HT1080 (cell line): Measurements from ENCODE around the gene TRIM65. TPM values are rescaled to one million over a fixed set of nuclear protein-coding genes. Genes with fewer than 3 reads are reported as not detected.
A peak's percentile ranks its signal among the peaks of the same experiment; 100 is the strongest.

Experiments used
- DNase-seq: peaks from one replicate; pipeline ENCODE4 v3.0.0-alpha.2; 2015; ENCODE audit warnings: low read depth
- polyA plus RNA-seq, 2 experiments: library from polyadenylated mRNA; depleted of rRNA; stranded (reverse); fragments of >200 nt; gene quantifications; 2 replicates each; pipeline ENCODE4 v1.2.3, GENCODE V29; 2015
- total RNA-seq: library from RNA; depleted of rRNA; stranded (reverse); fragments of >200 nt; shearing (Covaris generic); gene quantifications from 2 replicates; pipeline ENCODE4 v1.2.3, GENCODE V29; 2014; rRNA removed

Gene TRIM65, protein sequence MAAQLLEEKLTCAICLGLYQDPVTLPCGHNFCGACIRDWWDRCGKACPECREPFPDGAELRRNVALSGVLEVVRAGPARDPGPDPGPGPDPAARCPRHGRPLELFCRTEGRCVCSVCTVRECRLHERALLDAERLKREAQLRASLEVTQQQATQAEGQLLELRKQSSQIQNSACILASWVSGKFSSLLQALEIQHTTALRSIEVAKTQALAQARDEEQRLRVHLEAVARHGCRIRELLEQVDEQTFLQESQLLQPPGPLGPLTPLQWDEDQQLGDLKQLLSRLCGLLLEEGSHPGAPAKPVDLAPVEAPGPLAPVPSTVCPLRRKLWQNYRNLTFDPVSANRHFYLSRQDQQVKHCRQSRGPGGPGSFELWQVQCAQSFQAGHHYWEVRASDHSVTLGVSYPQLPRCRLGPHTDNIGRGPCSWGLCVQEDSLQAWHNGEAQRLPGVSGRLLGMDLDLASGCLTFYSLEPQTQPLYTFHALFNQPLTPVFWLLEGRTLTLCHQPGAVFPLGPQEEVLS
- total RNA-seq: 36.0 and 36.9 TPM in 2 replicates
- polyA plus RNA-seq (2015; cell fraction: cytosol; rRNA removed): 27.8 and 27.9 TPM in 2 replicates
- polyA plus RNA-seq (2015; cell fraction: nucleus; rRNA removed): 25.0 and 32.0 TPM in 2 replicates

- DNase-seq: peak; percentile 68
Observed at GRCh38 chr17:75896415-75897159, at the start of gene TRIM65. Gene TRIM65 (minus strand): TSS chr17:75896951. CDS start chr17:75896937, 14 bp downstream.

DNA sequence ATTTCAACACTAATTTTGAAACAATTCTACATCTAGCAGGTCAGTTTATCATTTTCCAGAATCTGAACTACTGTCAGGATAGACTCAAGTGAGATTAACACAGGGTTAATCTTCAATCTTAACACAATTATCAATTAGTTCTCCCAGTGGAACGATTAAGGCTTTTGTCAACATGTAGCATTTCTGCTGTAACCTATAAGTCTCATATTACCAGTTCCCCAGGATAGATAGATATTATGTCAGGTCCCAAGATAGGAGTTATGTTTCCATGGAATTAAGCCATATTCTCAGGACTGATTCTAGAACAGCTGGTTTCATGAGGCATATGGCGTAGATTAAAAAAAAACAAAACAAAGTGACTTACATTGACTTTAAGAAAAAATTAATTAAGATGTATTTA is 48.5 kb upstream of the TRIM65 start:
- no peak for DNase-seq

GRCh38 chr17:75943491-75943890 is 46.7 kb upstream of the TRIM65 start:
- DNase-seq: no peak

DNA sequence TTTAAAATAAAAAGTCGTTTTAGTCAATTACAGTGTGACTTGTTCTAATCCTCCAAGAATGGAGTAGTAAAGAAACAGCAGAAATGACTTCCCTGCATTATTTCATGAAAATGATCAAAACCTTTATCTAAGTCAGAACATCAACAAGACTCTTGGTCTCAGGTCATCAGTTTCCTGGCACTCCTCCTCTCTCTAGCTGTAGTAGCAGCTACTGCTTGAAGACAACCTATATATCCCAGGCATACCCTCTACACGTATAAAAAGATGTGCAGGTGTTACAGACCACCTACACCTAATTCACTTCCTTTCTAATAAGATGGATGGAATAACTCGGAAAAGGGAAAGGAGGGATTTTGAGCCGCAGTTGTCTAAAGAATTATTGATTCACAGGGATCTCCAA is 45.7 kb upstream of the TRIM65 start:
- no peak for DNase-seq

GRCh38 chr17:75941442-75941819 is 44.7 kb upstream of the TRIM65 start:
- no peak for DNase-seq

GRCh38 chr17:75940727-75941441 is 44.1 kb upstream of the TRIM65 start, which contains the start of gene FBF1:
Gene FBF1 (minus strand): TSS chr17:75941042. CDS start chr17:75938149, 2,893 bp downstream.
- peak; percentile 97 for DNase-seq

DNA sequence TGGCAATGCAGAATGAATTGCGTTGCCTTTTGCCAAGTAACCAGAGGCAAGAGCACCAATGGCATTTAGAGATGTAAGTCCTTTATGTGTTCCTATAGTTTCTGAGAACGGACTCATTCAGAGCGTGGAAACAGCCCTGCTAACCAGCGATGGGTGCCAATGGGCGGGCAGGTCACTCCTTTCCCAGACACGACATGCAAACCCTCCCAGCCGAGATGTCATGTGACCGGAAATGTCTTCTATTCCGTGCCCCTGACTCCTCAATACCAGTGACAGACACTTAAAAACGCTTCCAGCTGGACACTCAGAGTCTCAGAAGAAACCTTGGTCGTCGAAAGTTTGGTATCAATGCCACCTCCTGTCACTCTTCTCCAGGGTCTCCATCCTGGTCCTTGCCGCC is 40.9 kb upstream of the TRIM65 start:
- DNase-seq: no peak

- DNase-seq: no peak
Observed at GRCh38 chr17:75933808-75934207, 37.1 kb upstream of the TRIM65 start.

DNA sequence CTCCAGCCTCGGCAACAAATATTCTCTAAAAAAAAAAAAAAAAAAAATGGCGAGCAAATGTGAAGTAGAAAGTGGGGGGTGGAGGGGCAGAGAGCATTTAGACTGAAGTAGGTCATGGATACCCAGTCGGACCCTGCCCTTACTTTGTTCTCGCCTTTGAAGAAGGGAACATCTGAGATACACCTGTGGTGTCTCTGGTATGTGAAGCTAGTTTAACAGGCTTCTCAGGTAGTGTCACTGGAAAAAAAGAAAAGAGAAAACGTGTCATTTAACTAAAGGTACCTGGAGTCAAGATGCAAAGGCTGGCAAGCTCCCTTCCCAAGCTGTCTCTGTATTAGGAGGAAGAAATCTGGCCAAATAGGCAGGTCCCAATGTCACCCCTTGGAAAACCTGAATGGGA is 36.1 kb upstream of the TRIM65 start:
- DNase-seq: no peak

DNA sequence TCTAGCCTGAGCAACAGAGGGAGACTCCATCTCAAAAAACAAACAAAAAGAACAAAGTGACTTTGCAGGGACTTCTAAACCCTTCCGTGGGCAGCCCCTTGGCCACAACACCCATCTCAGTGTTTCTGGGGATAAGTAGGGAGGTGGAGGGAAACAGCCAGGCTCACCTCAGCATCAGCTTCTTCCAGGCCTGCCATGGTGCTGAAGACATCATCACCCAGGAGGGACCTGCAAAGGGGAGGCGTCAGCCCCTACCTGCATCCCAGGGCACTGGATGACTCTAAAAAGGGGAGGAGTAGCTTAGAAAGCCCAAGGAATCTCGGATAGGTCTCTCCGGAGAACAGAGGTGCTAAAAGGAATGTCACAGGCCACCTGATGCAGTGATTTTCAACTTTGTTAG is 34.3 kb upstream of the TRIM65 start:
- no peak for DNase-seq

DNA sequence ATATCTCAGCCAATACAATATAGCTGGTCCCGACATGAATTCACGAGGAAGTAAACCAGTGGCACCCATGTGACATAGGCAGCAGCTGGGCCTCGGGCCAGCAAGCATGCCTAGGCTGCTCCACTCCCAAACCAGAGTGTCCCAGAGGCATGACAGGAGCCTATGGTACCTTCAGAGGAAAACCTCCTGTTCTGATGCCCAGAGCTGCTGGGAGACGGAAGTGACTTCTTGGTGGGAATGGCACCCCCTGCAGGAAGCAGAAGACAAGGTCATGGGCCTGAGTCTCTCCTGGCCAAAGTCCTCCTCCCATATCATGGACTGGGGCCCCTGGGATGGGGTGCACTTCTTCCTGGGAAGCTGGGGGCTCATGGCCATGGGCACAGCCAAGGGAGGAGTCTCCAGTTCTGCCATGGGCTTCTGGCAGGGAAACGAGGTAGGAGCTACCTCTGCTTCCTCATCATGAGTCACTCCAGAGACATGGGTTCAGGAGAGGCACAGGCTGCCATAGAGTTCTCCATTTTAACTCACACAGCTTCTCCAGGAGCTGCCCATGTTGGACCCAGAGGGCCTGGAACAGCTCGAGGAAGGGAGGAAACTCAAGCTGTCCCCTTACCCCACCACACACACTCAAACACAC is 30.7 kb upstream of the TRIM65 start:
- no peak for DNase-seq

- DNase-seq: no peak
Observed at GRCh38 chr17:75926456-75926855, 29.7 kb upstream of the TRIM65 start.

DNA sequence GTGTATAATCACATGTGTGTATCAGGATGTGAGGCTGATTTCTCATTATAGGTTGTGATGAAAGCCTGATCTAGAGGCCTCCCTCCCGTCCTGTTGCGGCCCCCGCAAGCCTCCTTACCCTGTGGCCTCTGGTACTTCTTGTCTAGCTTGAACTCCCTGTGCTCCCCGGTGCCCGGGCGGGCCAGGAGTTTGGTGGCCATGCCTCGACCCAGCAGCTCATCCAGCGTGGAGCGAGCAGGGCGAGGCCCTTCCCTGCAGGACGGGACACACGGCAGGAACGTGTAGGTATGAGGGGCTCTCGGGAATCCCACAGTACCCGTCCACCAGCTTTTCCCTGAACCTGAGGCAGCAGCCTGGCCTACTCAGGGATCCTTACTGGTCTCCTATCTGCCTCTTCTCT is 29.2 kb upstream of the TRIM65 start:
- no peak for DNase-seq

DNA sequence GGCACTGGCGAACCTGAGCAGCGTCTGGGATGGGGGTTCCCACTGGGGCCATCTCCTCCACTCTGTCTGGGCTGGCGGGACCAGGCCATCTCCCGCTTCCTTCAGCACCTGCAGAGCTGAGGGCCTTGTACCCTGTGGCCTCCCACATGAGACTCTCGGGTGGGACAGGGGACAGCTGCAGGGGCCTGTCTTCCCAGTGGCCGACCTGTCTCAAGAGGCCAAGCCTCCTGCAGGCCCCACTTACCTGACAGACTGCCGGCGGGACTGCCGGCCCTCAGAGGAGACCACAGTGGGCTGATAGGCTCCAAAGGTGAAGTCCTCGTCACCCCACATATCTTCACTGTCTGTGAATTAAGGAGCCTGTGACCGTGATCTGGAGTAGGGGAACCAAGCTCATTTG is 28.4 kb upstream of the TRIM65 start:
- no peak for DNase-seq

DNA sequence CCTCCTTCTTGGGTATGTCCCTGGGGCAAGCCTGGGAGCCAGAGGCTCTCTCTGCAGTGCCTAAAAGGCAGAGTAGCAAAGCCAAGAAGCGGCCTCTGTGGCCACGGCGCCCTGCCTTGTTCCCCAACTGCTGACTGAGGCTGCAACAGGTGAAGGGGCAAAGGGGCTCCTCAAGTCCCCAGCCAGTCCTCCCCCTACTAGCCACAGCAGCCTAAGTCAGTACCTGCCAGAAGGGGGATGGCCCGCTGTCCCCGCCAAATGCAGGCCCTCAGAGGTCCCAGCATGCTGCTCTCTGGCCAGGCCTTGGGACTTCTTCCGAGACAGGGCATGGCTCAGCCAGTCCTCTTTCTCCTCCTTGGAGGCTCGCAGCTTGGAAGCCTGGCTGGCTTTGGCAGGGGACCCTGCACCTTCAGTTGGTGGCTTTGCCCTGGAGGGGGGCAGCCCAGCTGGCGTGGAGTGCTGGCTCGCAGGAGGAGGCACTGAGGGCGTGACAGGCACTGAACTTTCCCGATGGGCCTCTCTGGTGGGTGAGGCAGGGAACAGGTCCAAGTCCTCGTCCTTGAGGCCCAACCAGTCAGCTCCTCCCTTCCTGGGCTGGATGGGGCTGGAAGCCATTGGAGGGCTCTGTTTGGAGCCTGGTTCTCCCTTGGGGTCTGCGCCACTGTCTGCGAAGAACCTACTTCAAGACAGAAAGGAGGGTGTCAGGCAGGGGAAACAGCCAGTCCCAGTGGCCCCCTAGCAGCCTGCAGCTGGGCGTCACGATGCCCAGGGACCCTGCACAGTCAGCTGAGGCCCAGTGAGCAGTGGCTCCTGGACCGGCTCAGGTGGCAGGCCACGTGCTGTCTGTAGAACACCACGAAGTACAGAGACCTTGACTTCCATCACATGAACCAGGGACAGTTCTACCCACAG is 26.5 kb upstream of the TRIM65 start:
- DNase-seq: no peak

DNA sequence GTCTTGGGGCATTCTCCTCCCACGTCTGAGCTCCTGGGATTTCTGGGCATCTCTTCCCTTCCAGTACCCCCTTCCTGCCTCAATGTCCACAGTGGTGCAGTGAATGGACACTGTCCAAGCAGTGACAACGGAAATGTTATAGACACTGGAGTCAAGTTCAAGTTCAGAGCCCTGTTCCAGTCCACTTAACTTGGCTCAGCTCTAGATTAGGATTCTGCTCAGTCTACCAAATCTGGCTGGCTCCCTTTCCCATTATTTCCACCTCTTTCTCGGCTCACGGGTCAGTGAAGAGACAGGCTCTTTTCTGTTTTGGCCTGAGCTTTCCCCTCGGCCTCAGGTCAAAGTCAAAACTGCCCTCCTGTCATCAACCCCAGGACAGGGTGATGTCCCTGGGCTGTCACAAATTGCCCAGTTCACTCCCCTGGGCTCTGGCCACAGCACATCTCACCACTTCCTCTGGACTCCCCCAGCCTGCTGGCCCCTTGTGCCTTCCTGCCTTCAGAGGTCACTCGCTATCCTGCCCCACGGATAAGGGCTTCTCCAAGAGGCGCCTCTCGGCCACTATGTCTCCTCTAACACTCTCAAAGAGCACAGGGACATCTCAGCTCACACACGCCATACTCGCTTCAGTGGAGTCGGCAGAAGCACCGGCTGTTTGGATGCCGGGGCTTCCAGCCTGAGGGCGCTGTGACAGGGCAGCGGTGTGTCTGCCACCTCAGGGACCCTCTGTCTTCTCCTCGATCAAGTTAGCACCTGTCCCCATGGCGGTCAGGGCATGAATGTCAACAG is 25.6 kb upstream of the TRIM65 start:
- no peak for DNase-seq

GRCh38 chr17:75921596-75921995 is 24.8 kb upstream of the TRIM65 start:
- no peak for DNase-seq

- no peak for DNase-seq
Observed at GRCh38 chr17:75920045-75920560, 23.4 kb upstream of the TRIM65 start.

DNA sequence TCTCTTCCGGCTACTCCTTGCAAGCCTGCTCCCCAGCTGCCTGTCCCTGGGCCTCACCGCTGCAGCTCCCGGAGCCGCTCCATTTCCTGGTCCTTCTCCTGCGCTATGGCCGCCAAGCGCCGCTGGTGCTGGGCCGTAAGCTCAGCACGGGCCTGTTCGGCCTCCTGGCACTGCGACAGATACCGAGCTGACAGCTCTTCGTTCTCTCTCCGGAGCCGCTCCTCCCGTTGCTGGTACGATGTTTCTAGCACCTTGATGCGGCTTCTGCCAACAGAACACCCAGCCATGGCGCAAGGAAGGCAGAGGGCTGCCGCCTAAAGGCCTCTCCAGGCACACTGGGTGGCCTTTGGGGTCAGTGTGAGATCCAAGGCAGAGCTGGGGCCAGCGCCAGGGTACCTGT is 22.9 kb upstream of the TRIM65 start:
- DNase-seq: no peak
